ENCODE data around the gene JUNB.
A peak's percentile ranks its signal among the peaks of the same experiment; 100 is the strongest.

JUNB gene

DNA sequence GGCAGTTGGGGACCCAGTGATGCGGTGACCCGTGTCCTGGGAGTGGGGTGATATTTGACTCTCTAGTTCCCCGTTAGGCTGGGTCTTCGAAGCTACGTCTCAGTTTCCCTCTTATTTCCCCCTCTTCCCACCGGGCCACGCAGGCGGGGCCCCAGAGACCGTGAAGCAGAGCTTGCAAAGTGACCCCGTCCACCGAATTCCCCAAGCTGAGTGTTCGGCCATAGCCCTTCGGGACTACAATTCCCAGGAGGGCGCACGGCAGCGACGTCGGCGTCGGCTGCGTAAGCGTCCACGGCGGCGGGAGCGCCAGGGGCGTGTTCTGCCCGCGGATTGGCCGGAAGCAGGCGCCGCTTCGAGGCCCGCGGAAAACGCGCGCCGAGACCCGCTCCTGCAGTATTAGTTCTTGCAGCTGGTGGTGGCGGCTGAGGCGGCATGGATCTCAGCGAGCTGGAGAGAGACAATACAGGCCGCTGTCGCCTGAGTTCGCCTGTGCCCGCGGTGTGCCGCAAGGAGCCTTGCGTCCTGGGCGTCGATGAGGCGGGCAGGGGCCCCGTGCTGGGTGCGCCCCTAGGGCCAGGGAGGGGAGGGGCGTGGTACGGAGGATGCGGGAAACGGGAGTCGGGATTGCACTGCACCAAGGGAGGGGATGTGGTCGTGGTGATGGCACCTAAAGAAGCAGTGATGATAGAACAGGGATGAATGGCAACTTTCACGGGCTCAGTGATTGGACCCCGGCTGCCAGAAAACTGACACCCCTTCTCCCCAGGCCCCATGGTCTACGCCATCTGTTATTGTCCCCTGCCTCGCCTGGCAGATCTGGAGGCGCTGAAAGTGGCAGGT, 15.2 kb downstream of the JUNB start, which contains the start of gene RNASEH2A (continued):
- TF ChIP-seq ZNF354C (tag by site-specific recombination; IDR thresholded peaks at IDR 0.05; ENCODE audit: borderline replicate concordance, low read depth) (no peak), TRIM28 (IDR thresholded peaks at IDR 0.05; ENCODE audit: borderline replicate concordance, low read length) (no peak), ZNF626 (tag by site-specific recombination; IDR thresholded peaks at IDR 0.05) (no peak), ZNF654 (tag by site-specific recombination; IDR thresholded peaks at IDR 0.05; ENCODE audit: low read depth) (no peak), ZNF623 (tag by site-specific recombination; IDR thresholded peaks at IDR 0.05) (no peak), ZNF146 (tag by site-specific recombination; IDR thresholded peaks at IDR 0.05) (no peak; the same call in 1 of the 2 replicates), ZNF335 (tag by site-specific recombination; conservative IDR thresholded peaks at IDR 0.05) (peak; percentile 97), ZNF555 (tag by site-specific recombination; conservative IDR thresholded peaks at IDR 0.05) (no peak), ZNF423 (tag by site-specific recombination; IDR thresholded peaks at IDR 0.05) (no peak), SETDB1 (IDR thresholded peaks at IDR 0.05; ENCODE audit: insufficient read length, low read length) (no peak), HOXA7 (CRISPR knock-in tag; IDR thresholded peaks at IDR 0.05; ENCODE audit: borderline replicate concordance) (no peak), PRDM2 (tag by site-specific recombination; IDR thresholded peaks at IDR 0.05; ENCODE audit: borderline replicate concordance) (no peak), ZNF747 (tag by site-specific recombination; IDR thresholded peaks at IDR 0.05) (no peak), PRDM4 (tag by site-specific recombination; IDR thresholded peaks at IDR 0.05) (peak; percentile 34; the same call in 1 of the 2 replicates), BCL11A (tag by site-specific recombination; IDR thresholded peaks at IDR 0.05; ENCODE audit: low read depth) (peak; percentile 76; the same call in 1 of the 2 replicates), ZNF624 (tag by site-specific recombination; IDR thresholded peaks at IDR 0.05) (no peak), ZIC2 (tag by site-specific recombination; IDR thresholded peaks at IDR 0.05) (peak; percentile 73), ZNF621 (tag by site-specific recombination; IDR thresholded peaks at IDR 0.05) (no peak), ZNF521 (tag by site-specific recombination; IDR thresholded peaks at IDR 0.05) (no peak), CTCF (tag by site-specific recombination; IDR thresholded peaks at IDR 0.05) (peak; percentile 86), ZNF645 (tag by site-specific recombination; IDR thresholded peaks at IDR 0.05) (no peak)
- TF ChIP-seq, protein P1, sequence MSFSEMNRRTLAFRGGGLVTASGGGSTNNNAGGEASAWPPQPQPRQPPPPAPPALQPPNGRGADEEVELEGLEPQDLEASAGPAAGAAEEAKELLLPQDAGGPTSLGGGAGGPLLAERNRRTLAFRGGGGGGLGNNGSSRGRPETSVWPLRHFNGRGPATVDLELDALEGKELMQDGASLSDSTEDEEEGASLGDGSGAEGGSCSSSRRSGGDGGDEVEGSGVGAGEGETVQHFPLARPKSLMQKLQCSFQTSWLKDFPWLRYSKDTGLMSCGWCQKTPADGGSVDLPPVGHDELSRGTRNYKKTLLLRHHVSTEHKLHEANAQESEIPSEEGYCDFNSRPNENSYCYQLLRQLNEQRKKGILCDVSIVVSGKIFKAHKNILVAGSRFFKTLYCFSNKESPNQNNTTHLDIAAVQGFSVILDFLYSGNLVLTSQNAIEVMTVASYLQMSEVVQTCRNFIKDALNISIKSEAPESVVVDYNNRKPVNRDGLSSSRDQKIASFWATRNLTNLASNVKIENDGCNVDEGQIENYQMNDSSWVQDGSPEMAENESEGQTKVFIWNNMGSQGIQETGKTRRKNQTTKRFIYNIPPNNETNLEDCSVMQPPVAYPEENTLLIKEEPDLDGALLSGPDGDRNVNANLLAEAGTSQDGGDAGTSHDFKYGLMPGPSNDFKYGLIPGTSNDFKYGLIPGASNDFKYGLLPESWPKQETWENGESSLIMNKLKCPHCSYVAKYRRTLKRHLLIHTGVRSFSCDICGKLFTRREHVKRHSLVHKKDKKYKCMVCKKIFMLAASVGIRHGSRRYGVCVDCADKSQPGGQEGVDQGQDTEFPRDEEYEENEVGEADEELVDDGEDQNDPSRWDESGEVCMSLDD (tag by site-specific recombination; IDR thresholded peaks at IDR 0.05): 0 out of 2 replicates have a peak, but pooled peaks have one; percentile 15
- TF ChIP-seq, protein P2, sequence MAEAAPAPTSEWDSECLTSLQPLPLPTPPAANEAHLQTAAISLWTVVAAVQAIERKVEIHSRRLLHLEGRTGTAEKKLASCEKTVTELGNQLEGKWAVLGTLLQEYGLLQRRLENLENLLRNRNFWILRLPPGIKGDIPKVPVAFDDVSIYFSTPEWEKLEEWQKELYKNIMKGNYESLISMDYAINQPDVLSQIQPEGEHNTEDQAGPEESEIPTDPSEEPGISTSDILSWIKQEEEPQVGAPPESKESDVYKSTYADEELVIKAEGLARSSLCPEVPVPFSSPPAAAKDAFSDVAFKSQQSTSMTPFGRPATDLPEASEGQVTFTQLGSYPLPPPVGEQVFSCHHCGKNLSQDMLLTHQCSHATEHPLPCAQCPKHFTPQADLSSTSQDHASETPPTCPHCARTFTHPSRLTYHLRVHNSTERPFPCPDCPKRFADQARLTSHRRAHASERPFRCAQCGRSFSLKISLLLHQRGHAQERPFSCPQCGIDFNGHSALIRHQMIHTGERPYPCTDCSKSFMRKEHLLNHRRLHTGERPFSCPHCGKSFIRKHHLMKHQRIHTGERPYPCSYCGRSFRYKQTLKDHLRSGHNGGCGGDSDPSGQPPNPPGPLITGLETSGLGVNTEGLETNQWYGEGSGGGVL (tag by site-specific recombination; IDR thresholded peaks at IDR 0.05): peak; percentile 56; the same call in 1 of the 2 replicates

Measured in HEK293 (cell line).